Endothelial cell of umbilical vein (primary cell): Measurements from ENCODE around the gene KCNMA1. TPM values are rescaled to one million over a fixed set of nuclear protein-coding genes. Genes with fewer than 3 reads are reported as not detected.

Experiments
- BruUV-seq: library from RNA; stranded (reverse); fragments of 400-500 nt; replicated peaks from 2 replicates; lab custom pipeline; 2021; lab: Mats Ljungman, UMichigan
- CTCF ChIA-PET: fragments of 300-600, 350-600 bp; sonication (Branson Sonifier 250); formaldehyde crosslinking; loops from one replicate; lab custom pipeline; 2021; ENCODE audit warnings: antibody characterized with exemption, inconsistent platforms; lab: Charles Lee
- POLR2A ChIA-PET: fragments of 300-600, 350-600 bp; sonication (Branson Sonifier 250); formaldehyde crosslinking; loops from one replicate; lab custom pipeline; 2021; ENCODE audit warnings: antibody characterized with exemption, inconsistent platforms; lab: Charles Lee
- DNase-seq: peaks from one replicate; pipeline ENCODE4 v3.0.0-alpha.2; 2011; ENCODE audit warnings: low read depth, low spot score
- FAIRE-seq: peaks from 2 replicates; lab custom pipeline; 2011; peaks lifted over from hg19 to GRCh38; lab: Jason Lieb, UNC
- H2AFZ ChIP-seq: 2 replicates; pipeline ENCODE4 v1.6.0; 2012; ENCODE audit warnings: low read depth, low read length, control low read depth, inconsistent platforms
- H3K27ac ChIP-seq: 2 replicates; pipeline ENCODE4 v1.5.1; 2011; ENCODE audit warnings: low read depth, mild to moderate bottlenecking, control low read depth, low read length, moderate library complexity; ENCODE audit not compliant: insufficient read depth
- H3K27me3 ChIP-seq, 2 experiments: 2 replicates each; pipeline versions ENCODE4 v1.6.0 to v1.6.1; 2011; ENCODE audit warnings: low read length in 2 of 2, mixed read lengths in 1 of 2; ENCODE audit not compliant: control insufficient read depth in 2 of 2, insufficient read depth in 2 of 2
- H3K36me3 ChIP-seq, 2 experiments: 2 replicates in 1 of 2; 3 replicates in 1 of 2; pipeline ENCODE4 v1.5.1; 2011; ENCODE audit warnings: low read length in 2 of 2, mild to moderate bottlenecking in 1 of 2, moderate library complexity in 1 of 2; ENCODE audit not compliant: control insufficient read depth in 2 of 2, insufficient read depth in 2 of 2; ENCODE audit errors: extremely low read depth in 1 of 2
- H3K4me1 ChIP-seq: 3 replicates; pipeline ENCODE4 v1.5.1; 2011; ENCODE audit warnings: mild to moderate bottlenecking, low read length; ENCODE audit not compliant: control insufficient read depth, insufficient read depth; ENCODE audit errors: extremely low read depth
- H3K4me2 ChIP-seq: 2 replicates; pipeline ENCODE4 v1.6.1; 2011; ENCODE audit warnings: low read length, control low read depth, mixed read lengths; ENCODE audit not compliant: insufficient read depth
- H3K4me3 ChIP-seq, 3 experiments: fragments of 200-600 bp in 1 of 3; sonication (generic), shearing (Covaris generic) in 1 of 3; replicated peaks in 1 of 3; 2 replicates each; pipeline ENCODE4 v1.5.1; 2011 to 2016; ENCODE audit warnings: control low read depth in 3 of 3, low read length in 3 of 3, mild to moderate bottlenecking in 2 of 3, inconsistent platforms in 1 of 3, low read depth in 1 of 3, moderate library complexity in 1 of 3; ENCODE audit not compliant: insufficient read depth in 1 of 3
- H3K79me2 ChIP-seq: 2 replicates; pipeline ENCODE4 v1.6.0; 2012; ENCODE audit warnings: low read length, inconsistent platforms; ENCODE audit not compliant: control insufficient read depth, insufficient read depth
- H3K9ac ChIP-seq: replicated peaks from 2 replicates; pipeline ENCODE3; 2011; ENCODE audit warnings: low read length, control low read depth; ENCODE audit not compliant: insufficient read depth; ENCODE audit errors: extremely low read depth
- H3K9me1 ChIP-seq: replicated peaks from 3 replicates; pipeline ENCODE4 v1.6.0; 2011; ENCODE audit warnings: mild to moderate bottlenecking, low read length; ENCODE audit not compliant: control insufficient read depth, insufficient read depth; ENCODE audit errors: extremely low read depth
- H3K9me3 ChIP-seq: replicated peaks from 2 replicates; pipeline ENCODE4 v1.5.1; 2012; ENCODE audit warnings: low read length, inconsistent platforms; ENCODE audit not compliant: control insufficient read depth, insufficient read depth
- H4K20me1 ChIP-seq: replicated peaks from 2 replicates; pipeline ENCODE3; 2011; ENCODE audit warnings: mild to moderate bottlenecking, low read length; ENCODE audit not compliant: control insufficient read depth, insufficient read depth; ENCODE audit errors: extremely low read depth
- CTCF ChIP-seq, 2 donors: IDR thresholded peaks; 1 replicate in 1 of 2; 2 replicates in 1 of 2; pipeline ENCODE4 v1.5.1; 2011; ENCODE audit warnings: low read length in 2 of 2, mild to moderate bottlenecking in 2 of 2, moderate library complexity in 2 of 2, control low read depth in 1 of 2, inconsistent platforms in 1 of 2, low read depth in 1 of 2; ENCODE audit not compliant: insufficient read depth in 1 of 2; ENCODE audit errors: extremely low read depth in 1 of 2
- EZH2 ChIP-seq: IDR thresholded peaks from 2 replicates; pipeline ENCODE4 v1.6.1; 2012; ENCODE audit warnings: borderline replicate concordance, low read depth, mild to moderate bottlenecking, moderate library complexity, low read length, inconsistent platforms; ENCODE audit not compliant: severe bottlenecking
- FOS ChIP-seq: IDR thresholded peaks from 2 replicates; pipeline ENCODE4 v1.6.1; 2011; ENCODE audit warnings: mild to moderate bottlenecking, low read length, moderate library complexity, borderline replicate concordance; ENCODE audit not compliant: insufficient read depth
- GATA2 ChIP-seq: IDR thresholded peaks from 2 replicates; pipeline ENCODE4 v1.7.0; 2011; ENCODE audit warnings: low read depth, mild to moderate bottlenecking, moderate library complexity, mixed read lengths, low read length; ENCODE audit not compliant: insufficient read length, insufficient read depth
- JUN ChIP-seq: IDR thresholded peaks from 2 replicates; pipeline ENCODE4 v1.6.1; 2011; ENCODE audit warnings: borderline replicate concordance, low read depth; ENCODE audit not compliant: insufficient read length, insufficient read depth
- MAX ChIP-seq: IDR thresholded peaks from 2 replicates; pipeline ENCODE4 v1.6.1; 2011; ENCODE audit not compliant: insufficient read depth, insufficient read length
- MYC ChIP-seq: IDR thresholded peaks from one replicate; pipeline ENCODE4 v1.6.1; 2011; ENCODE audit warnings: mild to moderate bottlenecking, low read depth, low read length
- POLR2A ChIP-seq: IDR thresholded peaks from 2 replicates; pipeline ENCODE4 v1.6.1; 2012; ENCODE audit warnings: low read depth, mild to moderate bottlenecking, control low read depth, low read length
- POLR2AphosphoS5 ChIP-seq: IDR thresholded peaks from 2 replicates; pipeline ENCODE4 v1.6.1; 2012; ENCODE audit warnings: low read depth, mild to moderate bottlenecking, control low read depth, low read length, moderate library complexity; ENCODE audit not compliant: insufficient read depth
- dilution Hi-C: fragments of 300-500 bp; cut with MboI; formaldehyde crosslinking; loops from one replicate; pipeline ENCODE4 v1.15.0; 2019; ENCODE audit warnings: low sequenced_read_pairs; ENCODE audit not compliant: extremely low pct_ligation_motif_present
- intact Hi-C: fragments of 100-400 bp; cut with micrococcal nuclease; formaldehyde crosslinking; loops from one replicate; pipeline ENCODE4 v1.10.0; 2022
- polyA plus RNA-seq, 4 experiments: library from polyadenylated mRNA; depleted of rRNA in 3 of 4; stranded (reverse) in 3 of 4; unstranded in 1 of 4; fragments of >200 nt; gene quantifications; 2 replicates each; pipeline versions ENCODE4 v1.2.1 to v1.2.3, GENCODE V29; 2011 to 2012; ENCODE audit warnings: missing spikeins in 1 of 4
- total RNA-seq: library from RNA; stranded (reverse); gene quantifications from 2 replicates; pipeline ENCODE4 v1.2.3, GENCODE V29; 2021

Gene KCNMA1
- total and polyA plus RNA-seq, 2 donors (not counting 3 experiments of a cell fraction or from before 2014, with no cell fraction given) = 0.10 to 0.82 TPM

DNA sequence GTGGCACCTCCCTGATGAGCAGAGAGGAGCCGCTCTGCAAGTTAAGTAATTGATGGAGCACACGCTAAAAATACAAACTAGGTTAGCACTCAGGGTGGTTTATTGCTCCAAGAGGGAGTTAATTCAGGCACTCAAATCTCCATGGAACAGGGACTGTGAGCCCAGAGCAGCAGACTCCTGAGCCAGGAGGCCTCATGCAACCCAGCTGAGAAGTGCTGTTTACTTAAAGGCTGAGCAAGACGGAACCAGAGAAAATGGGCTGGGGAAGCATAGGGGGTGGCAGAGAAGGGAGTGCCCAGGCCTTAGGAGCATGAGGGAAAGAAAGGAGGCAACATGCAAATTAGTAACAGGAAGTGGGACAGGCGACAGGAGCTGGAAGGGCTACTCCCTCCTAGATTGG lies 174.1 kb downstream of the KCNMA1 start:
- CTCF ChIA-PET = no interaction called here
- TF ChIP-seq GATA2 = no peak
- no peak for TF ChIP-seq JUN
- no peak for TF ChIP-seq POLR2A
- no peak for TF ChIP-seq EZH2
- no peak for TF ChIP-seq CTCF (IDR thresholded peaks at IDR 0.05; ENCODE audit: extremely low read depth in 1 of 2, insufficient read depth in 1 of 2, low read depth in 1 of 2, low read length in 2 of 2)
- H4K20me1 ChIP-seq = no peaks in the 10 kb centered on the region
- POLR2A ChIA-PET = no interaction called here
- H3K27ac ChIP-seq = no peak overlapping the region
- no peak for DNase-seq
- FAIRE-seq = no peak
- H2AFZ ChIP-seq = no peak overlapping the region
- intact Hi-C loops = no loop called here
- H3K9me1 ChIP-seq = no peaks in the 10 kb centered on the region
- H3K79me2 ChIP-seq = no peaks in the 10 kb centered on the region
- dilution Hi-C loops = no loop called here
- H3K36me3 ChIP-seq = no peaks in the 10 kb centered on the region
- H3K4me2 ChIP-seq = no peak overlapping the region
- BruUV-seq = no TSS peak
- H3K4me1 ChIP-seq = no peaks in the 10 kb centered on the region
- no peak overlapping the region for H3K9ac ChIP-seq
- H3K27me3 ChIP-seq = no peaks in the 10 kb centered on the region
- no peak overlapping the region for H3K4me3 ChIP-seq
- H3K9me3 ChIP-seq = no peaks in the 10 kb centered on the region

- Histone ChIP-seq H4K20me1 (no peaks in the 10 kb centered on the region), H3K79me2 (no peaks in the 10 kb centered on the region), H3K4me2 (no peak overlapping the region), H3K9me3 (no peaks in the 10 kb centered on the region), H3K9ac (no peak overlapping the region), H3K36me3 (no peaks in the 10 kb centered on the region), H3K4me1 (no peaks in the 10 kb centered on the region), H2AFZ (no peak overlapping the region), H3K27me3 (no peaks in the 10 kb centered on the region), H3K4me3 (no peak overlapping the region), H3K27ac (no peak overlapping the region), H3K9me1 (no peaks in the 10 kb centered on the region)
- TF ChIP-seq MAX (no peak), GATA2 (no peak), POLR2A (no peak), FOS (no peak), CTCF (IDR thresholded peaks at IDR 0.05; ENCODE audit: extremely low read depth in 1 of 2, insufficient read depth in 1 of 2, low read depth in 1 of 2, low read length in 2 of 2) (no peak), JUN (no peak), MYC (no peak), EZH2 (no peak), POLR2AphosphoS5 (no peak)
- POLR2A ChIA-PET = no interaction called here
- DNase-seq (no peak), FAIRE-seq (no peak)
- intact Hi-C loops (no loop called here), dilution Hi-C loops (no loop called here)
- CTCF ChIA-PET = no interaction called here
- BruUV-seq = no TSS peak
Measured at GRCh38 chr10:77461636-77462296, 175.8 kb downstream of the KCNMA1 start.
